GM18507 (cell line): ENCODE measurements around the gene DNAH14.
"Not testable (repeated sequence)": the region's sequence is repeated elsewhere in the genome, so short reads cannot be mapped to it uniquely, and the experiment has no call there.

ENCODE experiments used
- DNase-seq: peaks from one replicate; pipeline ENCODE4 v3.0.0; 2011; ENCODE audit warnings: low read depth; ENCODE audit not compliant: insufficient read length; ENCODE audit errors: extremely low spot score
- FAIRE-seq: peaks from 2 replicates; lab custom pipeline; 2011; peaks lifted over from hg19 to GRCh38; lab: Jason Lieb, UNC

Gene DNAH14

DNA sequence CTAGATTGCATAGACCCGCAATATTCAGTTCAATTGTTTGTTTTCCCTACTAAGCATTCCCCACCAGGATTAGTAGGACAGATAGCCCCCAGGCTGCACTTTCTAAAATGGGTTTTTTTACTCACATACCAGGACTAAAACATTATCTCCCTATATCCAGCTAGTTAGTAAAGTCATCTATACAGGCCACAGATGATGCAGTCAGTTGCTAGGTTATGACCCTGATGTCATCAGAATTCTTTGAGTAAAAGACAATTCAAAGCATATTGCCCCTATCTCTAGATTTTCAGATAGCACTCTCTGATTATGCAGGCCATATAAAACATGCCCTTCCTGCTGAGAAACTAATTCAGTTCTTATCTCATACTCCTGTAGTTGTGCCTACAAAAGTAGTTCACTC is 294.8 kb downstream of the DNAH14 start:
- no peak for FAIRE-seq

GRCh38 chr1:225225681-225226080 is 296.2 kb downstream of the DNAH14 start:
- DNase-seq (no peak), FAIRE-seq (no peak)

More for the DNA sequence above, 294.8 kb downstream of the DNAH14 start:
- no peak for DNase-seq

- no peak for DNase-seq
- FAIRE-seq = no peak
Measured at GRCh38 chr1:225228871-225229303, 299.4 kb downstream of the DNAH14 start.

DNA sequence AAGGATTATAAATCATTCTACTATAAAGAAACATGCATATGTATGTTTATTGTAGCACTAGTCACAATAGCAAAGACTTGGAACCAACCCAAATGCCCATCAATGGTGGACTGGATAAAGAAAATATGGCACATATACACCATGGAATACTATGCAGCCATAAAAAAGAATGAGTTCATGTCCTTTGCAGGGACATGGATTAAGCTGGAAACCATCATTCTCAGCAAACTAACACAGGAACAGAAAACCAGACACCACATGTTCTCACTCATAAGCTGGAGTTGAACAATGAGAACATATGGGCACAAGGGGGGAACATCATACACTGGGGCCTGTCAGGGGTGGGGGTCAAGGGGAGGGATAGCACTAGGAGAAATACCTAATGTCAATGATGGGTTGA is 300.0 kb downstream of the DNAH14 start:
- DNase-seq, FAIRE-seq: not testable (repeated sequence)

GRCh38 chr1:225230483-225230882 is 301.0 kb downstream of the DNAH14 start:
- no peak for DNase-seq

DNA sequence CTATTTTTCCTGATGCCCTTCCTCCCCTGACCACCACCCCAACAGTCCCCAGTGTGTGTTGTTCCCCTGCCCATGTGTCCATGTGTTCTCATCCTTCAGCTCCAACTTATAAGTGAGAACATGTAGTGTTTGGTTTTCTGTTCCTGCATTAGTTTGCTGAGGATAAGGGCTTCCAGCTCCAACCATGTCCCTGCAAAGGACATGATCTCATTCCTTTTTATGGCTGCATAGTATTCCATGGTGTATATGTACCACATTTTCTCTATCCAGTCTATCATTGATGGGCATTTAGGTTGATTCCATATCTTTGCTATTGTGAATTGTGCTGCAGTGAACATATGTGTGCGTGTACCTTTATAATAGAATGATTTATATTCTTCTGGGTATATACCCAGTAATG is 303.5 kb downstream of the DNAH14 start:
- DNase-seq, FAIRE-seq: not testable (repeated sequence)

More at GRCh38 chr1:225230483-225230882, 301.0 kb downstream of the DNAH14 start:
- no peak for FAIRE-seq

DNA sequence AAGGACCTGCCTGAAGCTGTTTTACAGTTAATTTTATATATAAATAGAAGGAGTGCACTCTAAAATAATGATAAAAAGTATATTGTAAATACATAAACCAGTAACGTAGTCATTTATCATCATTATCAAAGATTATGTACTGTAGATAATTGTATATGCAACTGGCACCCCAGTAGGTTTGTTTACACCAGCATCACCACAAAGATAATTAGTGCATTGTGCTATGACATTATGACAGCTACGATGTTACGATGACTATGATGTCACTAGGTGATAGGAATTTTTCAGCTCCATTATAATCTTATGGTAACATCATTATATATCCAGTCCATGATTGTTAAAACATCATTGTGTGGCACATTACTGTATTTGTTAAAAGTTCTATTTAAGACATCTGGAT is 313.1 kb downstream of the DNAH14 start:
- no peak for DNase-seq
- no peak for FAIRE-seq

DNA sequence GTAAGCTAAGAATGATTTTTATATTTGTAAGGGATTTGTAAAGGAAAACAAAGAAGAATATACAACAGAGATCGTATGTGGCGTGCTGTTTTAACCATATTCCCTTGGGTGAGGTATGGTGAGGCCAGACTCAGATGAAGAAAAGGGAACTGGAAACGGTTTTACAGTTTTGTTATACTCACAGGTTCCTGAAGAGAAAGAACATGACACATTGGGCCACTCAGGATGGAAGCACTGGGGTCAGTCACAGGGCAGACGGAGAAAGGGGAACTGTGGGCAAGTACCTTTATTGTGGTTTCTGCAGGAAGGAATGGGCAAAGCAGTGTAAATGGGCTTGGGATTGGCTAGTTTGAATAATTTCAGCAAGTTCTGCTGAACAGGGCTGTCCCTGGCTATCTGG is 321.0 kb downstream of the DNAH14 start:
- DNase-seq = no peak

DNA sequence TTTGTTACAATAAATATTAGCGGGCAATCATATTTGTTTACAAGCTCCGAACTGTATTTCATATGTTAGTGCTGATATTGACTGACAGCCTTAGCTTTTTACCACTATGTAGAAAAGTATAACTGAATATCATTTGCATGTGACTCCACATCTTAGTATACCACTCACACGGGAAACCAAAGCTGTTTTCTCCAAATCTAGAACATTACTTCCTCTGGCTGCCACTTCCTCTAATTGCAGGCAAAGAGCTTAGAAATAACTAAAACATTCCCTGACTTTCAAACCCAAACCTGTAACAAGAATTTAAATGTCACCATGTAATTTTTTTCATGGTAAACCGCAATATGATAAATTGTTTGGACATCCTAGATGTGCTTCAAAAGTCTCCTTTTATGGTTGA is 323.7 kb downstream of the DNAH14 start:
- FAIRE-seq (no peak), DNase-seq (no peak)

More for the DNA sequence above, 321.0 kb downstream of the DNAH14 start:
- FAIRE-seq = peak; percentile 75

DNA sequence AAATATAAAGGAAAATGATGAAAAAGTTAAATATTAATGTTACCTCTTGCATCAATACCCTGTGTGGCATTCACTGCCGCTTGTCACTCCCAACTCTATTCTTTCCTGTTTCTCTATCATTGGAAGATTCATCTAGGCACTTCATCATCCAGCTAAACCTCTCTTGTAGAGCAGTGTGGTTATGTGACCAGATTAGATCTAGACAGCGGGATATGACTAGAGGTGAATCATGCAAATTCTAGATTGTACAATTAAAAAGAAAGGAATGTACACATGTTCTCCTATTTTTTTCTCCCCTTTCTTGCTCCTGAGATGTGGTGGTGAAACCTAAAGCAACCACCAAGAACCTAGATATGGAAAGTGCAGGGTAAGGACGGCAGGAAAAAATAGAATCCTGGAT is 324.3 kb downstream of the DNAH14 start:
- DNase-seq (no peak), FAIRE-seq (no peak)

DNA sequence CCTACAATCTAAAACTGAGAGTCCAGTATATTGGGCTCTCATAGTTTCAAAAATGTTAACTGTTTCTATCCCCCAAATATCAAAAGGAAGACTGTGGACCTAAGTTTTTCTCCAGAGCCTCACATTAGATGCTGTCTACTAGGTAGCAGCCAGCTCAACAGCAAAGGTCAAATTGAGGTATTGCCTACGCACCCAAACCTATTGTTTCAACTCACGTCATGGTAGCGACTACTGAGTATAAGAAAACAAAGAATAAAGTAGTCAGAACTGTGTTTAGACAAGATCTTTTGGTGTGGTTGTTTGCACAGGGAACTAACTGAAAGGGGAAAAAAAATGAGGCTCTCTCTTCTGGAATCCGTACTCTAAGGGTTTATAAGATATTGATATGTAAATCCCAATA is 325.2 kb downstream of the DNAH14 start:
- DNase-seq (no peak), FAIRE-seq (no peak)

GRCh38 chr1:225257081-225257480 is 327.6 kb downstream of the DNAH14 start:
- no peak for FAIRE-seq
- no peak for DNase-seq

- FAIRE-seq (no peak), DNase-seq (no peak)
Measured at GRCh38 chr1:225258811-225259210, 329.3 kb downstream of the DNAH14 start.

GRCh38 chr1:225259542-225259941 is 330.1 kb downstream of the DNAH14 start:
- DNase-seq (no peak), FAIRE-seq (no peak)

DNA sequence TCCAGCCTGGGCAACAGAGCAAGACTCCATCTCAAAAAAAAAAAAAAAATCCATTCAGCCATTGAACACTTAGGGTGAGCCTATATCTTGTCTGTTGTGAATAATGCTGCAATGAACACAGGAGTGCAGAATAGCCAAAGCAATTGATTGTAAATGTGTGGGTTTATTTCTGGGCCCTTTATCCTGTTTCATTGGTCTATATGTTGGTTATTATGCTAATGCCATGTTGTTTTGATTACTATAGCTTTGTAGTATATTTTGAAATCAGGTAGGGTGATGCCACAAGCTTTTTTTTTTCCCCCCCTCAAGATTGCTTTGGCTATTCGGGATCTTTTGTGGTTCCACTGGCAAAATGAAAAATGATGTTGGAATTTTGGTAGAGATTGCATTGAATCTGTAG is 330.8 kb downstream of the DNAH14 start:
- FAIRE-seq = no peak
- no peak for DNase-seq

DNA sequence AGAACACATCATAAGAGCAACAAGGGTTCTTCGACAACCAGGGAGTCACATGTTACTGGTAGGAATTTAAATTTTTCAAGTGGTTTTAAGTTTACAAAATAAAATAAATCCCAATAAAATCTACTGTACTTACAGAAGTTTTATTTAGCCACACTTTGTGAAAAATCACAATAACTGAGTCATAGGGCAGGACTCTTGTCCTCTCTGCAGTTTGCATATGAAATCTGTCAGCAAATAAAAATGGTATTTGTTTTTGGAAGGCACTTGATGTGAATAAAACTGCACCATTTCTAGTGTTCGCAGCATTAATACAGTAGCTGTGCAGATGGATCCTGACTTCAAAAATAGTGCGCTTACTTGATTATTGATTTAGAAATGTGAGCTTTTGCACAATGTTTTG is 348.0 kb downstream of the DNAH14 start:
- no peak for DNase-seq
- no peak for FAIRE-seq

GRCh38 chr1:225280563-225280962 is 351.1 kb downstream of the DNAH14 start:
- FAIRE-seq (no peak), DNase-seq (no peak)

GRCh38 chr1:225290244-225290643 is 360.8 kb downstream of the DNAH14 start:
- DNase-seq = no peak
- no peak for FAIRE-seq

DNA sequence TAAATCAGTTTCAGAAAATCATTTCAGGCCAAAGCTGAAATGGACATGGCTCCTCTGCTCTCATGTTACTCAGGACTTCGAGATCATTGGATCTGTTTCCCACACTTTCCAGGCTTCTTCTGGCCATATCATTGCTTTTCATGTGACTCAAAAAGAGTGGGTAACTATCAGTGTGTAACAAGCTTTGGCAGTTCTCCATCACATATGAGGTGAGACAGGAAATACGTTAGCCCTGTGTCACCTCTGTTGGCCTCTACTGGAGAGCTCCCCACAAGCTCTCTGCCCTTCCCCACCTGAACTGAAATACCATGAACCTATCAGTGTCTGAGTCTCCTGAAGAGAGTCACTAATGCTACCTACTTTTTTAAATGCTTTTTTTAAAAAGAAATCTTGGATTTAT is 370.1 kb downstream of the DNAH14 start:
- no peak for FAIRE-seq
- no peak for DNase-seq

DNA sequence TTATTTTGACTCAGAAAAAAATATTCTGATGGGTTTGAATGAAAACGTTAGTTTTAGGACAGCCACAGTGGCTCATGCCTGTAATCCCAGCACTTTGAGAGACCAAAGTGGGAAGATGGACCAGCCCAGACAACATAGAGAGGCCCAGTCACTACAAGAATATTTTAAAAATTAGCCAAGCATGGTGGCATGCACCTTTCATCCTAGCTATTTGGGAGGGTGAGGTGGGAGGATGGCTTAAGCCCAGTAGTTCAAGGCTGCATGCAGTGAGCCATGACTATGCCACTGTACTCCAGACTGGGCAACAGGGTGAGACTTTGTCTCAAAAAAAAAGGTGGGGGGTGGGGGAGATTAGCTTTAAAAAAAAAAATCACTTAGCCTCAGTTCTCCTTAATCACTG is 370.9 kb downstream of the DNAH14 start:
- DNase-seq = no peak
- no peak for FAIRE-seq

DNA sequence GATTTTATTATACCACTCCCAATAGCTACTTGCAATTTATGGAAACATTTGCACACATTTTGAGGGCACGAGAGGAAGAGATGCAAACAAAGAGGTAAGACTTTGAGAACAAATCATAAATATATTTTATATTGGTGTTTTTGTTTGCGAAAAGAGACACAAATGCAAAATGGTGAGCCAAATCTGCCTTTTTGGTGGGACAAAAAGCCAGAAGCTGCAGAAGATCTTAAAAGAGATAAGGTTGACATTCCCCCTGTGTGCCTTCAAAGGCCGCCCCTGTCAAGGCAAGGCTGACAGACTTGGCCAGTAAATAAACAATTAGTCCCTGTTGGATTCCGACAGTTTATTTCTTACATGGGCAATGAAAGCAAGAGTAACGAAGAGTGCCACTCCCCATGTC is 375.5 kb downstream of the DNAH14 start:
- FAIRE-seq (no peak), DNase-seq (no peak)

DNA sequence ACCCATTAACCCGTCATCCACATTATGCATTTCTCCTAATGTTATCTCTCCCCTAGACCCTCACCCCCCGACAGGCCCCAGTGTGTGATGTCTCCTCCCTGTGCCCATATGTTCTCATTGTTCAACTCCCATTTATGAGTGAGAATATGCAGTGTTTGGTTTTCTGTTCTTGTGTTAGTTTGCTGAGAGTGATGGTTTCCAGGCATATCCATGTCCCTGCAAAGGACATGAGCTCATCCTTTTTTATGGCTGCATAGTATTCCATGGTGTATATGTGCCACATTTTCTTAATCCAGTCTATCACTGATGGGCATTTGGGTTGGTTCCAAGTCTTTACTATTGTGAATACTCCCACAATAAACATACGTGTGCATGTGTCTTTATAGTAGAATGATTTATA is 381.1 kb downstream of the DNAH14 start:
- not testable (repeated sequence) for FAIRE-seq

More for the DNA sequence above, 381.1 kb downstream of the DNAH14 start:
- DNase-seq = not testable (repeated sequence)
